ENCODE results near the gene TADA2B.

DNA sequence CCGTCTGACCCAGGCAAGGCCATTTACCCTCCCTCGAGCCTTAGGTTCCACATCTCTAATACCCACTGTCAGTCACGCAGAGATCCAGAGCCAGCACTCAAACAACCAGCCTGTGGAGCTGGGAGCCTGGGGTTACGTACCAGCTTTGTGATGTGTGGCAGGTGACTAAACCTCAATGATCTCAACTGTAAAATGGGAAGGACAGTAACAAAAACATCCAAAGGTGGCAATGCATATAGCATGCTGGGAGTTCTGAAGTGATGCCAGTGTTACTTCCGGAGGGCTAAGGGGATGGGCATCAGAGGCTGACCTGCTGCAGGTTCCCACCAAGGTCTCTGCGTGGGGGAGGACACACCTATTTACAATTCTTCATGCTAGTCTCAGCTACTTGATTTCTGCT is 18.6 kb downstream of the TADA2B start:
- TF ChIP-seq, protein P1, sequence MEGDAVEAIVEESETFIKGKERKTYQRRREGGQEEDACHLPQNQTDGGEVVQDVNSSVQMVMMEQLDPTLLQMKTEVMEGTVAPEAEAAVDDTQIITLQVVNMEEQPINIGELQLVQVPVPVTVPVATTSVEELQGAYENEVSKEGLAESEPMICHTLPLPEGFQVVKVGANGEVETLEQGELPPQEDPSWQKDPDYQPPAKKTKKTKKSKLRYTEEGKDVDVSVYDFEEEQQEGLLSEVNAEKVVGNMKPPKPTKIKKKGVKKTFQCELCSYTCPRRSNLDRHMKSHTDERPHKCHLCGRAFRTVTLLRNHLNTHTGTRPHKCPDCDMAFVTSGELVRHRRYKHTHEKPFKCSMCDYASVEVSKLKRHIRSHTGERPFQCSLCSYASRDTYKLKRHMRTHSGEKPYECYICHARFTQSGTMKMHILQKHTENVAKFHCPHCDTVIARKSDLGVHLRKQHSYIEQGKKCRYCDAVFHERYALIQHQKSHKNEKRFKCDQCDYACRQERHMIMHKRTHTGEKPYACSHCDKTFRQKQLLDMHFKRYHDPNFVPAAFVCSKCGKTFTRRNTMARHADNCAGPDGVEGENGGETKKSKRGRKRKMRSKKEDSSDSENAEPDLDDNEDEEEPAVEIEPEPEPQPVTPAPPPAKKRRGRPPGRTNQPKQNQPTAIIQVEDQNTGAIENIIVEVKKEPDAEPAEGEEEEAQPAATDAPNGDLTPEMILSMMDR (conservative IDR thresholded peaks at IDR 0.05; ENCODE audit: low read depth, low read length), result no peak
- no peak for TF ChIP-seq EZH2 (IDR thresholded peaks at IDR 0.05; ENCODE audit: borderline replicate concordance, low read depth, low read length, poor library complexity, severe bottlenecking)
